Activated T-helper 9 cell treated with anti-CD3 and anti-CD28 coated beads, Interleukin-2, amount 50 U/mL, for 16 hours (primary cell): Measurements from ENCODE around the gene H3-3A.
A peak's percentile ranks its signal among the peaks of the same experiment; 100 is the strongest.
"Not testable (repeated sequence)": the region's sequence is repeated elsewhere in the genome, so short reads cannot be mapped to it uniquely, and the experiment has no call there.

ENCODE experiments used
- DNase-seq: peaks from one replicate; pipeline ENCODE4 v3.0.0-alpha.2; 2020; ENCODE audit warnings: low read depth

Gene H3-3A

DNA sequence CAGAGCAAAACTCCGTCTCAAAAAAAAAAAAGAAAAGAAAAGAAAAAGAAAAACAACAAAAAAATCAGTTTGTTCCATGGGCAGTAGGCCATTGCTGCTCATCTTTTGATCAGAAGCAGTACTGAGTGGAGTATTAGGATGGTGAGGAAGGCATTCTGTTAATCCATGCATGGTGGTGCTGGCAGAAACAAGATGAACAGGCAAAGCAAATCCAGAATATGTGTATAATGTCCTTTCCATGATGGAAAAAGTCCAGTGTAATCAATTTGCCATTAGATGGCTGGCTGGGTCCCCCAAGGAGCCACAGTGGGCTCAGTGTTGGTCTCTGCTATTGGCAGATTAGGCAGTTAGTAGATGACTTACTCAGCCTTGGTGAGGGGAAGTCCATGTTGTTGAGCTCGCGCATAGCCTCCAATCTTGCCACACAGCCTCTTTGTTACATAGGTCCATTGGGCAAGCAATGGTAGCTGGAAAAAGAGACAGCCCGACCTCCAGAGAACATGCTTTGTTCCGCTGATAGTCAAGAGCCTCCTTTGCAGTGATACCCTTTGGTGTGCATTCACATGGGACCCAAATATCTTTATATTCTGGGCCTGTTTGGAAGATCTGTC is 23.3 kb downstream of the H3-3A start:
- no peak for DNase-seq

DNA sequence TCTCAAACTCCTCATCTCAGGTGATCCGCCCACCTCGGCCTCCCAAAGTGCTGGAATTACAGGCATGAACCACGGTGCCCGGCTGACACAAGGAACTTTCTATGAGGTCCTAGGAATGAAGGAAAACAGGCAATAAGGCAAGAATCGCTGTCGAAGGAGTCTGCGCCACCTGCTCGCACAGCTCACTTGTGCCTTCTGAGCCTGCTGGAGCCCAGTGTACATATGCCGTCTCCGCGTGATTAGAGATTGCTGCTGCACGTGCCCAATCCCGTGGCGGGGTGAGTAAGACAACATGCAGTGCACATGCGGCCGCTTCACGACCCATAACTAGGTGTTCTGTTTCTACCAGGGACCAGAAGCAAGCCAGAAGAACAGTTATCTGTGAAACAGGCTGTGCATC is 24.3 kb downstream of the H3-3A start:
- DNase-seq = no peak

- no peak for DNase-seq
Observed at GRCh38 chr1:226091461-226091860, 28.9 kb downstream of the H3-3A start.

- not testable (repeated sequence) for DNase-seq
Observed at GRCh38 chr1:226092048-226092820, 29.7 kb downstream of the H3-3A start.

- DNase-seq = no peak
Observed at GRCh38 chr1:226092965-226093364, 30.4 kb downstream of the H3-3A start.

GRCh38 chr1:226093621-226094020 is 31.1 kb downstream of the H3-3A start:
- no peak for DNase-seq

DNA sequence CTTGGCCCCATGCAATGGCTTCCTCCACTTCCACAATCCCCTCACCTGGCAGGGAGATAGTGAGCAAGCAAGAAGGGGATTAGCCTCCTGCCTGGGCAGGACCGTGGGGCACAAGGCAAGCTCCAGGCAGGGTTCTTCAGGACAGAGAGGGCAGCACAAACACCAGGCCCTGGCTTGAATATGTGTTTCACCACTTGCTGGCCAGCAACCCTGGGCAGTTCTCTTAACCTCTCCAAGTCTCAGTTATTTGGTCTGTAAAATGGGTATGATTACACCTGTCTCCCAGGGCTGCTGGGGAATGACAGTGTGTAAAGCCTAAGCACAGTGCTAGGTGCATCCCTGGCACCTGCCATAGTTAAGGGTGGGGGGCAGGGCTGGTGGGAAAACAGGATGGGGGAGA is 31.9 kb downstream of the H3-3A start:
- DNase-seq = no peak

GRCh38 chr1:226095286-226095685 is 32.8 kb downstream of the H3-3A start:
- DNase-seq = no peak

GRCh38 chr1:226097866-226098625 is 35.5 kb downstream of the H3-3A start:
- no peak for DNase-seq

- DNase-seq = no peak
Observed at GRCh38 chr1:226098870-226099835, 36.6 kb downstream of the H3-3A start.

DNA sequence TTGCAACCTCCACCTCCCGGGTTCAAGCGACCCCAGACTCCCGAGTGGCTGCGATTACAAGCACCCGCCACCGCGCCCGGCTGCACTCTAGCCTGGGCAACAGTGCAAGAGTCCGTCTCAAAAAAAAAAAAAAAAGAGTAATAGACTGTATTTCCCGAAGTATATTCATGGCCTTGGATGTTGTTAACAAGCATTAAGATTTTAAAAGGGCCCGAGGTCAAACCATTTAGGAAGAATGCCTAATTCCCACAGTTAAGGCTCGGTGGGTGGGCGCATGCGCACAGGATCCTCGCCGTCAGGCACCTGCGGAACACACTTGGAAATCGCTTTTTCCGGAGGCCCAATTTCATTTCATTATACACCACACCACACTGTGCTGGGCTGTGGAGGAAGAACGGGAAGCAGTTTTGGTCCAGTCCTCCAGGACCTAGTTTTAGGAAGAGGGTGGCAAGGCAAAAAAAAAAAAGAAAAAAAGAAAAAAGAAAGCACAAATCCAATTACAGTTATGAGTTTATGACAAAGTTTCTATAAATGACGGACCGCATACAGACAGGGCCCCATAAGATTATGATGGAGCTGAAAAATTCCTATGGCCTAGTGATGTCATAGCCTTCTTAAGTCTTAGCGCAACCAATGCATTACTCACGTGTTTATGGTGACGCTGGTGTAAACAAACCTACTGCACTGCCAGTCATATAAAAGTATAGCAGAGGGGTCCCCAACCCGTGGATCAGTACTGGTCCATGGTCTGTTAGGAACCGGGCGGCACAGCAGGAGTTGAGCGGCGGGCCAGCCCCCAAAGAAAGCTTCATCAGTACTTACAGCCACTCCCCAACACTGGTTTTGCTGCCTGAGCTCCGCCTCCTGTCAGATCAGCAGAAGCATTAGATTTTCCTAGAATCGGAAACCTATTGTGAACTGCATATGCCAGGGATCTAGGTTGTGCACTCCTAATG is 38.2 kb downstream of the H3-3A start:
- DNase-seq = peak; percentile 19

DNA sequence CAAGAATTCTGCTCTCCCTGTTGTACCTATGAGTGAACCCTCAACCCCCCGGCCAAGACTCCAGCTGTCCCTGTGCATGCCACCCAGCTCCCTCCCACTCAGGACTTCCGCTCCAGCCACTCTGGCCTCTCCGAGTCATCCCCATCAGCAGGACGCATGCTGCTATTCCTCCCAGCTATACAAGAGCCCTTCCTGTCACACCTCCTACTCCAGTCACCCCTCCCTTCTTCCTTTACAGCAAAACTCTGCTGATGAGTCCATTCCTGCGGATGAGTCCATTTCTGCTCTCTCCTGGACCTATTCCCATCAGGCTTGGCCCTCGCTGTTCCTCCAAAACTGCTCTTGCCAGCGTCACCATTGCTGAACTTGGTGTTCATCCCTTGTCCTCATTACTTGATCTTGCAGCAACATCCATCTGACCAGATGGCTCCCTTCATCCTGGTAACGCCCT is 42.2 kb downstream of the H3-3A start:
- DNase-seq = no peak

GRCh38 chr1:226107471-226108460 is 45.2 kb downstream of the H3-3A start:
- DNase-seq = no peak

DNA sequence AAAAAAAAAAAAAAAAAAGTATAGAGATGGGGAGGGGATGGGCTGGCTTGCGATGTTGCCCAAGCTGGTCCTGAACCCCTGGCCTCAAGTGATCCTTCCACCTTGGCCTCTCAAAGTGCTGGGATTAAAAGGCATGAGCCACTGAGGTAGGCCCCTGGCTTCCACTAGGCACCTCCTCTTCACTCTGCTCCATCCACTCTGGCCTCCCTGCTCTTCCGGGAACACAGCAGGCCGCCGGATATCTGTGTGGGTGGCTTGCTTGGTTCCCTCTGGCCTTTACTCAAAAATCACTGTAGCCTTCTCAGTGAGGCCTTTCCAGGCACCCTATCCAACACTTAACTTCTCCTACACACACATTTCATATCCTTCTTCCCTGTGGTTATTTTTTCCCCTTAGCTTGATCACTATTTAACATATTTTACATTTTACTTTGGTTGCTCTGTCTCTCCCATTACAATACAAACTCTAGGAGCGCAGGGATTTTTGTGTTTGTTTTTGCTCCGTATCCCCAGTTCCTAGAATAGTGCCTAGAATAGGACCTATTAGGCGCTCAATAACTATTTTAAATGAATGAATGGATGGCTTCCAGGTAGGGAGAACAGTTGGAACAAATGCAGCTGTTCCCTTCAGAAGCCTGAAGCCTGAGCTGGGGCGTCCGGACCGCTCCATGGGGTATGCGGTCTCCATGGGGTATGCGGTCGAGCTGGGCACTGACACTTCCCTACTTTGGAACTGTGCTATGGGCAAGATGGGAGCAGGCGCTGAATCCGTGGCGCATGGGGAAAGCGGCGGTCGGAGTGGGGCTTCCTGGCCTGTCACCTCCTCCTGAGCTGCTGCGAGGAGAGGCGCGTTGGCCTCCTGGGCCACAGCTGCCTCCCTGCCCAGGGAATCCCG is 46.7 kb downstream of the H3-3A start:
- DNase-seq = no peak

- DNase-seq = peak; percentile 68
Observed at GRCh38 chr1:226109829-226110248, 47.3 kb downstream of the H3-3A start.

- peak; percentile 52 for DNase-seq
Observed at GRCh38 chr1:226110249-226111097, 48.0 kb downstream of the H3-3A start.
